GM12873 (cell line): ENCODE measurements around the gene STX10.

Experiments used
- TF ChIP-seq, protein P1 (sequence below): IDR thresholded peaks from 2 replicates; pipeline ENCODE4 v1.5.1; 2012; ENCODE audit warnings: low read depth, mild to moderate bottlenecking, moderate library complexity, low read length, control low read depth; ENCODE audit not compliant: insufficient read depth; ENCODE audit errors: missing control alignments

STX10 gene

DNA sequence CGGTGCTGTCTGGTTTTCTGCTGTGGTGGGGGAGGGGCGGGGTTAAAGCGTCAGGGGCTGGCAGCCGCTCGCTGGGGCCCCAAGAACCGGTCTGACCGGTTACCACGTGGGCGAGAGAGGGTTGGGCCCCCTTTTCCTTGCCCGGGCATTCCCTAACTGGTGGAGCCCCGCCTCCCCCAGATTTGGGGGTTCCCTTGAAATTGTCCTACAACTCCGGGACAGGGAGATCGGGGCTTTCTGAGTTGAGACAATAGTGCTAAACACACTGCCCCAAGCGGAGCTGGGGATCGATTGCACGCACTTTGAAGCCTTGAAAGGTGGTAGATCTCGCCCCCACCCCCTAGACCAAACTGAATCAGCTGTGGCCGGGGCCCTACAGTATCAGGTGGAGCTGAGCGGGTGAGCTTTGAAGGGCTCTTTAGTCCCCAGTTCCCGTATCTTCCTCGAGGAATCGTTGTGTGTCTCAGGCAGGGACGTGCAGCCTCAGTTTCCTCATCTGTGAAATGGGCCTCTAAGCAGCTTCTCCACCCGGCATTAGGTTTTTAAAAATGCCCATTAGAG is 4.8 kb upstream of the STX10 start:
- TF ChIP-seq, protein P1, sequence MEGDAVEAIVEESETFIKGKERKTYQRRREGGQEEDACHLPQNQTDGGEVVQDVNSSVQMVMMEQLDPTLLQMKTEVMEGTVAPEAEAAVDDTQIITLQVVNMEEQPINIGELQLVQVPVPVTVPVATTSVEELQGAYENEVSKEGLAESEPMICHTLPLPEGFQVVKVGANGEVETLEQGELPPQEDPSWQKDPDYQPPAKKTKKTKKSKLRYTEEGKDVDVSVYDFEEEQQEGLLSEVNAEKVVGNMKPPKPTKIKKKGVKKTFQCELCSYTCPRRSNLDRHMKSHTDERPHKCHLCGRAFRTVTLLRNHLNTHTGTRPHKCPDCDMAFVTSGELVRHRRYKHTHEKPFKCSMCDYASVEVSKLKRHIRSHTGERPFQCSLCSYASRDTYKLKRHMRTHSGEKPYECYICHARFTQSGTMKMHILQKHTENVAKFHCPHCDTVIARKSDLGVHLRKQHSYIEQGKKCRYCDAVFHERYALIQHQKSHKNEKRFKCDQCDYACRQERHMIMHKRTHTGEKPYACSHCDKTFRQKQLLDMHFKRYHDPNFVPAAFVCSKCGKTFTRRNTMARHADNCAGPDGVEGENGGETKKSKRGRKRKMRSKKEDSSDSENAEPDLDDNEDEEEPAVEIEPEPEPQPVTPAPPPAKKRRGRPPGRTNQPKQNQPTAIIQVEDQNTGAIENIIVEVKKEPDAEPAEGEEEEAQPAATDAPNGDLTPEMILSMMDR: peak; percentile 64

DNA sequence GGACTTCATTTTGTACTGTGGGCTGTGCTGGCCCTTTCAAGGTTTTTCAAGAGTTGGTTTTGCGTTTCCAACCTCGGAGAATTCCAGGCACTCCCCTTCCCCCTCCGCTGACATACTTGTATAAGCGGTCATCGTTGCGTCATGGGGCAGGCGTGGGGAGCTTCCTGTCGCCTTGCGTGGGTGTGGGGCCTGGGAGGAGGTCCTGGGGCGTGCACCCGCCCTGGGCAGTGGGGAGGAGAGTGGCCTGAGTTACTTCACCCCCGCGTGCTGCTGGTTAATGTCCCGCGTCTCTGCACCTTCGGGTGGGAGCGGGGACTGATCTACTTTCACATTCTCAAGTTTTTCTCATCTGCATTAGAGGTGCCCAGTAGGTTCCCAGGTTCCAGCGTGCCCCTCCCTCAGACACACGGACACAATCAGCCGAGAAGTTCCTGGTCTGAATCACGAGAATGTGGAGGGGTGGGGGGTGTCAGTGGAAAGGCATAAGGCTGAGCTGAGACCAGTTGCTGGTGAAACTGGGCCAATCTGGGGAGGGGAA is 4.1 kb upstream of the STX10 start:
- TF ChIP-seq, protein P1: no peak

DNA sequence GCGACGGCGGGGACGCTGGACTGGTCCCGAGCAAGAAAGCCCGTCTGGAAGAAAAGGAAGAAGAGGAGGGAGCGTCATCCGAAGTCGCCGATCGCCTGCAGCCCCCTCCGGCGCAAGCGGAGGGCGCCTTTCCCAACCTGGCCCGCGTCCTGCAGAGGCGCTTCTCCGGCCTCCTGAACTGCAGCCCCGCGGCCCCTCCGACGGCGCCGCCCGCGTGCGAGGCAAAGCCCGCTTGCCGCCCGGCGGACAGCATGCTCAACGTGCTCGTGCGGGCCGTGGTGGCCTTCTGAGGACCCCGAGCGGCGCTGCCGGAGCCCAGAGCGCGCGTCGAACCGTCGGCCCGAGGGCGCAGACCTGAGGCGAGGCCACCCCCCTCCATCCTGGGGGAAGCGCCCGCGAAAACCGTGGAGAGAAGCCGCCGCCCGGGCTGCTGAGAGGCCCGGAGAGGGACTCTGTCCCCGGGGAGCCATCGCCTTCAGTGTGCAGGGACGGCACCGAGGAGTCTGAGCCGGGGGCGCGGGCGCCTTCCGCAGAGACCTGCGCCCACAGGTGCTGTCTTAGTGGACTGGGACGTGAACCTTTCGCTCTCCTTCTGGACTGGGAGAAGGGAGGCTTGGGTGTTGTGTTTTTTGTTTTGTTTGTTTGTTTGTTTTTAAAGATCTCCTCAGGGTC is 3.5 kb upstream of the STX10 start:
- TF ChIP-seq, protein P1: peak; percentile 14

DNA sequence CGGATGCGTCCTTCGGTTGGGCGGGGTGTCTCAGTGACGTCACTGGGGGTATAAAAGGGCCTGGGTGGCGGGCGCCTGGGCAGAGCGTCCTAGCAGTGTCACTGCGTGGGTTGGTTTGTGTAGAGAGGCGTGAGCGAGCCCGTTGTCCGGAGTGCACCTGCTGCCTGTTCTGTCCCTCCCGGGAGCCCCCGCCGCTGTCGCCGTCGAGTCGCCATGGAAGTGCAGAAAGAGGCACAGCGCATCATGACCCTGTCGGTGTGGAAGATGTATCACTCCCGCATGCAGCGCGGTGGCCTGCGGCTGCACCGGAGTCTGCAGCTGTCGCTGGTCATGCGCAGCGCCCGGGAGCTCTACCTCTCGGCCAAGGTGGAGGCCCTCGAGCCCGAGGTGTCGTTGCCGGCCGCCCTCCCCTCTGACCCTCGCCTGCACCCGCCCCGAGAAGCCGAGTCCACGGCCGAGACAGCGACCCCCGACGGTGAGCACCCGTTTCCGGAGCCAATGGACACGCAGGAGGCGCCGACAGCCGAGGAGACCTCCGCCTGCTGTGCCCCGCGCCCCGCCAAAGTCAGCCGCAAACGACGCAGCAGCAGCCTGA is 2.9 kb upstream of the STX10 start:
- TF ChIP-seq, protein P1: no peak

DNA sequence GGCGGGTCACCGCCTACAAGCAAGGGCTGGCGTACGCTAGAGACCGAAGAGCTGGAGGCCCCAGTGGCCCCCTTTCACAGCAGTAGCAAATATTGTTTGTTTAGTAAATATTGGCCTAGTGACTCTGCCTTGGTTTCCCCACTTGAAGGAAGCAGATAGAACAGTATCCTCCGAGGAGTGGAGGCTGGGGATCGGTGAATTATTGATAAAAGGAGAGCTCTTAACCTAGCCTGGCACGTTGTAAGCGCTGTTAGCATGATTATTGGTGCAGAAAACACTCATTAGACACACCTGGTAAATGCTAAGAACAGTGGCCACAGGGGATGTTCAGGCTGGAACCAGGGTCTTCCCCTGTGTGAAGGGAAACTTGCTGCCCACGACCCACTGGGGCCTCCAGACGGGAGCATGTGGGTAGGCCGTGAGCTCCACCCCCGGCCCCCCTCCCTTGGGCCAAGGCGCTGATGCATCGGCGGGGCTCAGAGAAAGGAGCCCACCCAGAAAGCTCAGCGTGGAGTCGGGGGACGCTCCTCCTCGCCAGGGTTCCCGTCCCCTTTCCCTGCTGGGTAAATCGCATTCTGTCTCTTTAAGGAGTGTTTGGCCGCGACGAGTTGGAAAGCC is 2.3 kb upstream of the STX10 start:
- TF ChIP-seq, protein P1: no peak

DNA sequence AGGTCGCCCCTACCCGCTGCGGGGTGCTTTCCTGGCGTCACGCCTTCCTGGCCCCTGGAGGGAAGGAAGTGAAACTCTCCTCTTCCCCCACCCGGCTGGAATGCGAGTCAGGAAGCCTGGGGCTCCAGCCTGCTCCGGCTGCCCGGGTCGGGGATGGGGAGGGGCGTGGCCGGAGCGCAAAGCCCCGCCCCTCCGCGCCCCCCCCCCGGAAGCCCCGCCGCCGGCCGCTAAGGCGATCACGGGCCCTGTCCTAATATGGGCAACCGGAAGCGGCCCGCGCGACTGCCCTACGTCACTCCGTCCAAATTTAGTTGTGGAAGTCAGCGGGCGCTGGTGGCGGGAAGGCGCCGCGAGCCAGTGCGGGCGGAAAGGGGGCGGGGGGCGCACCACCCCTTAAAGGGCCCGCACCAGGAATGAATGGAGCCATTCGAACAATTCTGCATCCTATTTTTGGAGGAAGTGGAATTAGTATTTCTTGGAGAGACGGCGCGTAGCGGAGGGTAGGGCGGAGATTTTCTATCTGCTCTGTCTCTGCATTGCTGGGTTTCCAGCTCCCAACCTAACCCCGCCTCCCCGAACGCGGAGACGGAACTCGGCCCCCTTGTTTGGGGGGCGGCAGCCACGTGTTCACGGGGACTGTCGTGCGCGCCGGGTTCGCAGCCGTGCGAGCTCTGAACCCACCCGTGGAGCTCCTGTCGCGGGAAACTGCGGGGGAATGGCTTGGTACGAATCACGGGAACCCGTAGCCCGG is 1.6 kb upstream of the STX10 start:
- TF ChIP-seq, protein P1: no peak
